Measurements from ENCODE around the gene MIA. TPM values are rescaled to one million over a fixed set of nuclear protein-coding genes. Genes with fewer than 3 reads are reported as not detected.

MIA gene
- total and polyA plus RNA-seq, 2 donors (not counting 1 experiment from before 2014, with no cell fraction given), result 0.37 to 5.7 TPM

GRCh38 chr19:40801426-40802299, 26.3 kb downstream of the MIA start:
- POLR2A ChIA-PET, result interaction anchor here (0.6 to 1.3 kb wide), 2 partner anchors 24 to 85 kb away, joined by 3 read pairs; partner anchors contain the start of genes COQ8B, ITPKC and RAB4B
- Mint-ChIP-seq H3K4me1 (peaks cover 82% of the 10 kb centered on the region), H3K4me3 (peak overlapping the region; percentile 92), H3K27me3 (no peaks in the 10 kb centered on the region), H3K9me3 (ENCODE audit: insufficient read depth) (no peaks in the 10 kb centered on the region), H3K27ac (peak overlapping the region; percentile 95)
- peak; percentile 24 for DNase-seq
- ATAC-seq (ENCODE audit: low read depth), result no peak
- WGBS (ENCODE audit: insufficient coverage), result 77% methylated on average over 7 of the region's 13 CpGs
- intact Hi-C loops (cut with micrococcal nuclease), result no loop called here
- peaks cover 78% of the 10 kb centered on the region for H3K79me2 ChIP-seq (ENCODE audit: control insufficient read depth, insufficient read depth, low read length)
- H3K27ac ChIP-seq (ENCODE audit: low read length in 2 of 2), result peak overlapping the region; percentile 74 to 86
- CTCF ChIA-PET, result interaction anchor here (1.0 to 2.1 kb wide), 3 partner anchors 17 to 49 kb away, joined by 4 to 8 read pairs (median 5); partner anchors contain the start of gene RAB4B
- H3K36me3 ChIP-seq (replicated peaks in 1 of 2; ENCODE audit: control extremely low read depth in 1 of 2, control insufficient read depth in 1 of 2, extremely low read depth in 1 of 2, insufficient read depth in 2 of 2, low read length in 1 of 2), result peaks cover 0 to 60% of the 10 kb centered on the region in 2 experiments
- H4K20me1 ChIP-seq (ENCODE audit: control insufficient read depth, insufficient read depth, low read length, poor library complexity, severe bottlenecking), result peaks cover 68% of the 10 kb centered on the region
- H3K27me3 ChIP-seq (replicated peaks in 1 of 4; ENCODE audit: control extremely low read depth in 1 of 4, control insufficient read depth in 3 of 4, insufficient read depth in 4 of 4, low read length in 3 of 4), result no peaks in the 10 kb centered on the region
- H3K9me3 ChIP-seq (ENCODE audit: control extremely low read depth in 1 of 3, control insufficient read depth in 2 of 3, insufficient read depth in 1 of 3, low read length in 2 of 3), result no peaks in the 10 kb centered on the region
- H3K9ac ChIP-seq (ENCODE audit: low read length), result peak overlapping the region; percentile 49
- peak overlapping the region; percentile 93 for H3K4me2 ChIP-seq (replicated peaks; ENCODE audit: low read depth, low read length, poor library complexity, severe bottlenecking)
- peak overlapping the region in 2 of 5 experiments; percentile 28 to 34 for H3K4me3 ChIP-seq (ENCODE audit: control extremely low read depth in 1 of 5, extremely low read depth in 1 of 5, insufficient read depth in 1 of 5, low read depth in 2 of 5, low read length in 4 of 5)
- TF ChIP-seq EZH2 (IDR thresholded peaks at IDR 0.05; ENCODE audit: borderline replicate concordance, insufficient read depth, low read depth, low read length, poor library complexity, severe bottlenecking) (no peak), CTCF (IDR thresholded peaks at IDR 0.05) (no peak)
- no peak overlapping the region for H2AFZ ChIP-seq (ENCODE audit: insufficient read depth, low read depth, low read length, poor library complexity, severe bottlenecking)
- H3K4me1 ChIP-seq (ENCODE audit: control insufficient read depth in 2 of 2, insufficient read depth in 2 of 2, low read length in 2 of 2), result peaks cover 79 to 81% of the 10 kb centered on the region in 2 donors
